Transverse colon (tissue), 4 donors: Measurements from ENCODE around the gene NOP16.

Experiments used
- CTCF ChIP-seq, 5 experiments: fragments of 200-600 bp in 3 of 5; fragments of 450-650 bp in 2 of 5; sonication (generic) in 3 of 5; IDR thresholded peaks; 1 replicate in 2 of 5; 2 replicates in 3 of 5; pipeline ENCODE4 v1.5.1; 2016 to 2017; ENCODE audit warnings: antibody characterized with exemption in 5 of 5, inconsistent platforms in 3 of 5, mild to moderate bottlenecking in 2 of 5, moderate library complexity in 1 of 5
- EP300 ChIP-seq: sonication (generic); formaldehyde crosslinking; IDR thresholded peaks from one replicate; pipeline ENCODE4 v1.6.1; 2017; ENCODE audit warnings: antibody characterized with exemption, low read depth
- POLR2A ChIP-seq: fragments of 450-650 bp; IDR thresholded peaks from one replicate; pipeline ENCODE4 v1.6.1; 2016; ENCODE audit warnings: antibody characterized with exemption, mild to moderate bottlenecking, moderate library complexity
- POLR2AphosphoS5 ChIP-seq, 3 donors: sonication (generic); formaldehyde crosslinking; IDR thresholded peaks; one replicate each; pipeline ENCODE4 v1.6.1; 2016; ENCODE audit warnings: antibody characterized with exemption in 3 of 3

DNA sequence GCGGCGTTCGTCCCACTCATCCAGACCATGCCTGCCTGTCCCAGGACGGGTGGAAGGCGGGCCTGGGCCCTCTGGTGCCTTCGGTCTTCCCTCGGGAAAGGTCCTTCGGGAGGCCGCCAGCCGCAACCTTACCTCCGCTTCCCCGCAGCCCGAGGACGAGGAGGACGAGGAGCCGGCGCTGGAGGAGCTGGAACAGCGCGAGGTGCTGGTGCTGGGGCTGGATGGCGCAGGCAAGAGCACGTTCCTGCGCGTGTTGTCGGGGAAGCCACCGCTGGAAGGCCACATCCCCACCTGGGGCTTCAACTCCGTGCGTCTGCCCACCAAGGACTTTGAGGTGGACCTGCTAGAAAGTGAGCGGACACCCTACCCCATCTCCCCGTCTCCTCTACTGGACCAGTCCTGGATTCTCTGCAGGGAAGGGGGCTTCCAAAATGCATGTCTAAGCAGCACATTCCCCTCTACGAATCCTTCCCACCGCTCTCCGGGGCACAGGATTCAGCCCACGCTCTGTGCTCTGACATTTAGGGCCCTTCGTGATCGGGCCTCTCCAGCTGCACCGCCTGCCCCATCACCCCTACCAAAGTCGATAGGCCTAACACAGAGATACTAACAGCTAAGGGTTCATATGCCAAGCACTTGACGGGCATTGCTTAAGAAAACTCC is 22.0 kb downstream of the NOP16 start:
- TF ChIP-seq CTCF (IDR thresholded peaks at IDR 0.05) (no peak), POLR2AphosphoS5 (IDR thresholded peaks at IDR 0.05) (no peak), POLR2A (no peak), EP300 (no peak)
